GM13976 (cell line): ENCODE results near the gene FMNL2.

Source experiments
- DNase-seq: peaks from one replicate; pipeline ENCODE4 v3.0.0; 2012; ENCODE audit warnings: low spot score
- in situ Hi-C: fragments of 300-500 bp; cut with MboI; formaldehyde crosslinking; loops from one replicate; pipeline ENCODE4 v1.12.0; 2022; ENCODE audit warnings: low sequenced_read_pairs, mixed read lengths, inconsistent platforms; ENCODE audit not compliant: unreplicated experiment
- TF ChIP-seq, protein P1 (sequence below): IDR thresholded peaks from 2 replicates; pipeline ENCODE4 v1.5.1; 2012; ENCODE audit warnings: borderline replicate concordance, mild to moderate bottlenecking; ENCODE audit not compliant: insufficient read depth; ENCODE audit errors: extremely low read depth, missing control alignments, control extremely low read depth

The FMNL2 gene

DNA sequence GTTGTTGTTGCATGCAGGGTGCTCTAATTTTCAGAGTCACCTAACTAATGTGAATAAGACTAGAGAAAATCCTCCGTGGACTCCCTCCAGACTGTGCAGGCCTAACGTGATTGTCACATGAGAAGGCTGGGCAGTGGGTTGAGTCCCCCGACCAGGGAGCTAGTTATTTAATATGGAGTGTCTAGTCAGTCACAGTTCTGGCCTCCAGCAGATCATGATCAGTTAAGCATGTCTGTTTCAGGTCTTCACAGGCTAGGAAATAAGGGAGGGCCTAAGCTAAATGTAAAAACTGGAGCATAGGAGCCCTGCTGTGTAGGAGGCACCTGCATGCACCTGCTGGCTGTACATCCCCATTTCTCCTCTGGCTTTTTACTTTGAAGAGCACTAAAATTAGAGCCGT lies 295.5 kb downstream of the FMNL2 start:
- in situ Hi-C loops, result loop anchor here (5.0 to 10.0 kb wide), 2 partner anchors 443 to 596 kb away; no protein-coding TSS in a partner anchor
- TF ChIP-seq, protein P1, sequence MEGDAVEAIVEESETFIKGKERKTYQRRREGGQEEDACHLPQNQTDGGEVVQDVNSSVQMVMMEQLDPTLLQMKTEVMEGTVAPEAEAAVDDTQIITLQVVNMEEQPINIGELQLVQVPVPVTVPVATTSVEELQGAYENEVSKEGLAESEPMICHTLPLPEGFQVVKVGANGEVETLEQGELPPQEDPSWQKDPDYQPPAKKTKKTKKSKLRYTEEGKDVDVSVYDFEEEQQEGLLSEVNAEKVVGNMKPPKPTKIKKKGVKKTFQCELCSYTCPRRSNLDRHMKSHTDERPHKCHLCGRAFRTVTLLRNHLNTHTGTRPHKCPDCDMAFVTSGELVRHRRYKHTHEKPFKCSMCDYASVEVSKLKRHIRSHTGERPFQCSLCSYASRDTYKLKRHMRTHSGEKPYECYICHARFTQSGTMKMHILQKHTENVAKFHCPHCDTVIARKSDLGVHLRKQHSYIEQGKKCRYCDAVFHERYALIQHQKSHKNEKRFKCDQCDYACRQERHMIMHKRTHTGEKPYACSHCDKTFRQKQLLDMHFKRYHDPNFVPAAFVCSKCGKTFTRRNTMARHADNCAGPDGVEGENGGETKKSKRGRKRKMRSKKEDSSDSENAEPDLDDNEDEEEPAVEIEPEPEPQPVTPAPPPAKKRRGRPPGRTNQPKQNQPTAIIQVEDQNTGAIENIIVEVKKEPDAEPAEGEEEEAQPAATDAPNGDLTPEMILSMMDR, result no peak
- no peak for DNase-seq

DNA sequence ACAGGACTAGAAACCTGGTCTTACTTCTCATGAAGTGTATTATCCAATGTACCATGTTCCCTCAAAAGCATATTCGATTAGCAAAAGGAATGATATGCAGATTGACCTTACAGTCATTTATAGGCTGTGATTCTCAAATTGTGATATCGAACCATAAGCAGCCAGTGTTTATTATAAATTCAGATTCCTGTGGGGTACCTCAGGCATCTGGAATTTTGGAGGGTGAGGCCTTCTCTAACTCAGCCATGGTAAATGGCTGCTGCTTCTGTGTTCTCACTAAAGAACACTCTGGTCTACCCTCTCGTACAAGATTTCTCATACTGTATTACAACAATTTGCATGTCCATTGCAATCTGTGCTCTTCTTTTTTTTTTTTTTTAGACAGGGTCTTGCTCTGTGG lies 297.8 kb downstream of the FMNL2 start:
- DNase-seq, result no peak
- TF ChIP-seq, protein P1, result no peak
- in situ Hi-C loops, result loop anchor here (5.0 to 10.0 kb wide), 2 partner anchors 445 to 598 kb away; no protein-coding TSS in a partner anchor

DNA sequence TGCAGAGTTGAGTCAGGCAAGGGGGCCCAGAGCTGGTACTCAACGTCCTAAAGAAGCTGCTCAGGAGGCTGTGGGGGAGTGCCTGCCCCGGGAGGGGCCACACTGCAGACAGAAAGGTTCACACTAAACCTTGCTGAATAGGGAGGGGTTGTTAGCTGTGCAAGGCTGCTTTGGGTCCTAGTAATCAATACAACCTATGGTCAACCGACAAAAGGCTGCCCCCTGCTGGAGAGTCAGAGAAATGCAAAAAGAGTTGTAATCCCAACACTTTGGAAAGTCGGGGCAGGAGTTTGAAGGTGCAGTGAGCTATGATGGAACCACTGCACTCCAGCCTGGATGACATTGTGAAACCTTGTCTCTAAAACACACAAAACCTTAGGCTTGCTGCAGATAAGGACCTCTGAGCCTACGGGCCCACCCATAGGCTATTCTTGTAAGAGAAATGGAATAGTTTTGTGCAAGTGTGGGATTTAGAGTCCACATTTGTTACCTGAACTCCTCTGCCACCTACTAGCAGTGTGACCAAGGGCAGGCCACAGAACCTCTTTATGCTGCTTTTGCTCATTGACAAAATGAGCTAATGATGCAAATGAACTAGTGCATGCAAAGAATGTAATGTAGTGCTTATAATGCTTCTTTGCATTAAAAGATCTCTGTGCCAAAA lies 300.8 kb downstream of the FMNL2 start:
- in situ Hi-C loops, result loop anchor here (10.0 kb wide), 1 partner anchor 601 kb away; no protein-coding TSS in a partner anchor
- TF ChIP-seq, protein P1, result peak; percentile 76
- peak; percentile 55 for DNase-seq

DNA sequence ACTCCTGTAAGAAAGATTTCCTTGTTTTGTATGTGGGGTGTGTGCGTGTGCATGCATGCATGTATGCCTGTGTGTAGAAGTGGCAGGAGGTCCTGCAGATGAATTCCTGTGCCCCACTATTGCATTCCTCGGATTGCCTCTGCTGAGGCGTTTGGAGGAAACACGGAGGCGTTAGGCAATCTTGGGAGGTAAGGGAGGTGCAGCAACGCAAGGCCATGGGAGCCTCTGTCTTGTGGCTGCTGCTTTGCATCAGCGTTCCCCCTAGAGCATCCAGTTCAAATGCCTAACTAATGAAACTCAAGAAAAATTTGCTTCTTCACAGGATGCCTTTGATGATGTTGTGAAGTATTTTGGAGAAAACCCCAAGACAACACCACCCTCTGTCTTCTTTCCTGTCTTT lies 302.3 kb downstream of the FMNL2 start:
- TF ChIP-seq, protein P1, result no peak
- DNase-seq, result no peak
- in situ Hi-C loops, result loop anchor here (10.0 kb wide), 1 partner anchor 602 kb away; no protein-coding TSS in a partner anchor

DNA sequence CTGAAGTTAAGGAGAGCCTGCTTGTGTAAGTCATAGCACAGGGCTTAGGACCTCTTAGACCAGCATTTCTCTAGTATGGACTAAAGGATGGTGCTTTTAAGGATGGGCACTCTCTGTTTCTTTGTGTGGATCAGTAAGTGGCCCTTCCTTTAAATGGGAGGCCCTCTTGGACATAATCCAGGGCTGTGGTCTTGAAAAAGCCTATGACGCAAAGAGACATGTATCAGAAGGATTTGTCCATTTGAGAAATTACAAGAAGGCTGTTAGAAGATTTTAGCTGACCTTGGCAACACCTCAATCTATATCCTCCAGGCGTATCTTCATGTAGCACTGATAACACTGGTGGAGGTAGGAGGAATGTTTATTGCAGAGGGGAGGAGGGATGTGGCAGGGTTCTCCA lies 303.1 kb downstream of the FMNL2 start:
- TF ChIP-seq, protein P1, result no peak
- DNase-seq, result no peak
- in situ Hi-C loops, result loop anchor here (10.0 kb wide), 1 partner anchor 603 kb away; no protein-coding TSS in a partner anchor

DNA sequence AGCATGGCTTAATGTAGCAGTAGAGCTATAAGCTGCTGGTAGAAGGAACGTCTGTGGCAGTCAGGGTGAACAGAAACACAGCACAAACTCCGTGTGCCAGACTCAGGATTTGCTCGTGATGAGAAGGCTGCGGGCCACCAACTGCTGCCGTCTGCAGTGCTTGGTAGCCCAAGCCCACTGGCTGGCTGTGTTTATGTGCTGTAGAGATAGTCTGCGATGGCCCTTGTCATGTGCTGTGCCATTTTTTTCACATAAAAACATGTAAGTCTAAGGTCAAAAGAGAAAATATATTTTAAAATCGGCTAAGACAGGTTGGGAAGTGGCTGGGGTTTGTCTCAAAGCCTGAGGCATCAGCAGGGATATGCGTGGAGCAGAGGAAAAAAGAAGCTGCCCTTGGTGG lies 303.6 kb downstream of the FMNL2 start:
- TF ChIP-seq, protein P1, result no peak
- in situ Hi-C loops, result loop anchor here (10.0 kb wide), 1 partner anchor 604 kb away; no protein-coding TSS in a partner anchor
- DNase-seq, result no peak
